ENCODE data around the gene TMEM169. TPM values are rescaled to one million over a fixed set of nuclear protein-coding genes. Genes with fewer than 3 reads are reported as not detected.
A peak's percentile ranks its signal among the peaks of the same experiment; 100 is the strongest.

The TMEM169 gene
- total and polyA plus RNA-seq, 9 of the 15 experiments (the other 6 are each of a cell fraction or from before 2014, with no cell fraction given), result 0.01 to 0.09 (median 0.04) TPM; not detected in 5

DNA sequence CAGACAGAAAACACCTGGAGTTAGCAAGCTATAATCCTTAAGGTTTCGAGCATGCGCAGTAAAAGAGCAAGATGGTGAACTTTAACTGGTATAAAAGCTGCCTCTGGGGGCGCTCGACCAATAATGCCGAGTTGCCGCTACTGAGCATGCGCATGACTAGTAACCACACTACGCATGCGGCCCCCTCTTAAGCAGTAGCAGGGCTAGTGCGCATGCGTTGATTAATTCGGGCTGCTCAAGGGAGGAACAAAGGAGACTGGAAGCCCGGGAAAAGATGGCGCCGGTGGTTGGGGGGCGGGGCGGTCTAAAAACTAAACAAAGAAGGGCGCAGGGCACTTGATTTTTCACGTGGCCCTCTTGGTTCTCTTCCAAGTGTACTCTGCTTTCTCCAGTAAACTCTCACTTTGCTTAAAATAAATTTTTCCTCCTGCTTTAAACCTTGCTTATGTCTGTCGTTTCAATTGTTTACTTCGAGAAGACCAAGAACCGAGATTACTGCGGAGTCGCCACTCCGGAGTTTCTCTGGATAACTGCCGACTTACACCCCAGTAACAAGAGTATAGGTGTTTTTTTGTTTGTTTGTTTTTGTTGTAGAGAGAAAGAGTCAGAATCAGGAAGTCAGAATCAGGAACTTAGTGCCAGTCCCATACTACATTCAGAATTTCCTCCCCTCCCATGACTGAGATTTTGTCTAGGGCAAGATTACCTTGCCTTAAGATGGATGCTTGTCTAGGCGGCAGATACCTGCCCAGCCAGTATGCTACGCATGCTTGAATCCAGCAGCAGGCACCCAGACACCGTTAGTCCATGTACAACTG lies 33.2 kb downstream of the TMEM169 start (continued):
- TF ChIP-seq HMGN3 (IDR thresholded peaks at IDR 0.05; ENCODE audit: borderline replicate concordance, extremely low read depth, insufficient read length, low read depth, low read length) (no peak), SNIP1 (IDR thresholded peaks at IDR 0.05; ENCODE audit: low read depth) (no peak), ZNF57 (CRISPR knock-in tag; IDR thresholded peaks at IDR 0.05) (0 out of 2 replicates have a peak, but pooled peaks have one; percentile 19), SREBF1 (IDR thresholded peaks at IDR 0.05; ENCODE audit: borderline replicate concordance, low read depth, low read length) (no peak), NUFIP1 (IDR thresholded peaks at IDR 0.05; ENCODE audit: partially characterized antibody) (no peak), MEF2D (tag; conservative IDR thresholded peaks at IDR 0.05; ENCODE audit: low read depth) (no peak), SAFB2 (IDR thresholded peaks at IDR 0.05; ENCODE audit: borderline replicate concordance, low read depth, low read length, severe bottlenecking) (no peak)
- TF ChIP-seq, protein P1, sequence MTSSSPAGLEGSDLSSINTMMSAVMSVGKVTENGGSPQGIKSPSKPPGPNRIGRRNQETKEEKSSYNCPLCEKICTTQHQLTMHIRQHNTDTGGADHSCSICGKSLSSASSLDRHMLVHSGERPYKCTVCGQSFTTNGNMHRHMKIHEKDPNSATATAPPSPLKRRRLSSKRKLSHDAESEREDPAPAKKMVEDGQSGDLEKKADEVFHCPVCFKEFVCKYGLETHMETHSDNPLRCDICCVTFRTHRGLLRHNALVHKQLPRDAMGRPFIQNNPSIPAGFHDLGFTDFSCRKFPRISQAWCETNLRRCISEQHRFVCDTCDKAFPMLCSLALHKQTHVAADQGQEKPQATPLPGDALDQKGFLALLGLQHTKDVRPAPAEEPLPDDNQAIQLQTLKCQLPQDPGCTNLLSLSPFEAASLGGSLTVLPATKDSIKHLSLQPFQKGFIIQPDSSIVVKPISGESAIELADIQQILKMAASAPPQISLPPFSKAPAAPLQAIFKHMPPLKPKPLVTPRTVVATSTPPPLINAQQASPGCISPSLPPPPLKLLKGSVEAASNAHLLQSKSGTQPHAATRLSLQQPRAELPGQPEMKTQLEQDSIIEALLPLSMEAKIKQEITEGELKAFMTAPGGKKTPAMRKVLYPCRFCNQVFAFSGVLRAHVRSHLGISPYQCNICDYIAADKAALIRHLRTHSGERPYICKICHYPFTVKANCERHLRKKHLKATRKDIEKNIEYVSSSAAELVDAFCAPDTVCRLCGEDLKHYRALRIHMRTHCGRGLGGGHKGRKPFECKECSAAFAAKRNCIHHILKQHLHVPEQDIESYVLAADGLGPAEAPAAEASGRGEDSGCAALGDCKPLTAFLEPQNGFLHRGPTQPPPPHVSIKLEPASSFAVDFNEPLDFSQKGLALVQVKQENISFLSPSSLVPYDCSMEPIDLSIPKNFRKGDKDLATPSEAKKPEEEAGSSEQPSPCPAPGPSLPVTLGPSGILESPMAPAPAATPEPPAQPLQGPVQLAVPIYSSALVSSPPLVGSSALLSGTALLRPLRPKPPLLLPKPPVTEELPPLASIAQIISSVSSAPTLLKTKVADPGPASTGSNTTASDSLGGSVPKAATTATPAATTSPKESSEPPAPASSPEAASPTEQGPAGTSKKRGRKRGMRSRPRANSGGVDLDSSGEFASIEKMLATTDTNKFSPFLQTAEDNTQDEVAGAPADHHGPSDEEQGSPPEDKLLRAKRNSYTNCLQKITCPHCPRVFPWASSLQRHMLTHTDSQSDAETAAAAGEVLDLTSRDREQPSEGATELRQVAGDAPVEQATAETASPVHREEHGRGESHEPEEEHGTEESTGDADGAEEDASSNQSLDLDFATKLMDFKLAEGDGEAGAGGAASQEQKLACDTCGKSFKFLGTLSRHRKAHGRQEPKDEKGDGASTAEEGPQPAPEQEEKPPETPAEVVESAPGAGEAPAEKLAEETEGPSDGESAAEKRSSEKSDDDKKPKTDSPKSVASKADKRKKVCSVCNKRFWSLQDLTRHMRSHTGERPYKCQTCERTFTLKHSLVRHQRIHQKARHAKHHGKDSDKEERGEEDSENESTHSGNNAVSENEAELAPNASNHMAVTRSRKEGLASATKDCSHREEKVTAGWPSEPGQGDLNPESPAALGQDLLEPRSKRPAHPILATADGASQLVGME (CRISPR knock-in tag; IDR thresholded peaks at IDR 0.05), result no peak
- TF ChIP-seq, protein P2, sequence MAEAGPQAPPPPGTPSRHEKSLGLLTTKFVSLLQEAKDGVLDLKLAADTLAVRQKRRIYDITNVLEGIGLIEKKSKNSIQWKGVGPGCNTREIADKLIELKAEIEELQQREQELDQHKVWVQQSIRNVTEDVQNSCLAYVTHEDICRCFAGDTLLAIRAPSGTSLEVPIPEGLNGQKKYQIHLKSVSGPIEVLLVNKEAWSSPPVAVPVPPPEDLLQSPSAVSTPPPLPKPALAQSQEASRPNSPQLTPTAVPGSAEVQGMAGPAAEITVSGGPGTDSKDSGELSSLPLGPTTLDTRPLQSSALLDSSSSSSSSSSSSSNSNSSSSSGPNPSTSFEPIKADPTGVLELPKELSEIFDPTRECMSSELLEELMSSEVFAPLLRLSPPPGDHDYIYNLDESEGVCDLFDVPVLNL (CRISPR knock-in tag; IDR thresholded peaks at IDR 0.05; ENCODE audit: low read depth), result no peak
- TF ChIP-seq, protein P3, sequence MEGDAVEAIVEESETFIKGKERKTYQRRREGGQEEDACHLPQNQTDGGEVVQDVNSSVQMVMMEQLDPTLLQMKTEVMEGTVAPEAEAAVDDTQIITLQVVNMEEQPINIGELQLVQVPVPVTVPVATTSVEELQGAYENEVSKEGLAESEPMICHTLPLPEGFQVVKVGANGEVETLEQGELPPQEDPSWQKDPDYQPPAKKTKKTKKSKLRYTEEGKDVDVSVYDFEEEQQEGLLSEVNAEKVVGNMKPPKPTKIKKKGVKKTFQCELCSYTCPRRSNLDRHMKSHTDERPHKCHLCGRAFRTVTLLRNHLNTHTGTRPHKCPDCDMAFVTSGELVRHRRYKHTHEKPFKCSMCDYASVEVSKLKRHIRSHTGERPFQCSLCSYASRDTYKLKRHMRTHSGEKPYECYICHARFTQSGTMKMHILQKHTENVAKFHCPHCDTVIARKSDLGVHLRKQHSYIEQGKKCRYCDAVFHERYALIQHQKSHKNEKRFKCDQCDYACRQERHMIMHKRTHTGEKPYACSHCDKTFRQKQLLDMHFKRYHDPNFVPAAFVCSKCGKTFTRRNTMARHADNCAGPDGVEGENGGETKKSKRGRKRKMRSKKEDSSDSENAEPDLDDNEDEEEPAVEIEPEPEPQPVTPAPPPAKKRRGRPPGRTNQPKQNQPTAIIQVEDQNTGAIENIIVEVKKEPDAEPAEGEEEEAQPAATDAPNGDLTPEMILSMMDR (IDR thresholded peaks at IDR 0.05 in 2 of 3, conservative IDR thresholded peaks at IDR 0.05 in 1 of 3; ENCODE audit: insufficient read depth in 2 of 3, low read depth in 1 of 3, low read length in 3 of 3), result peak; percentile 68 to 89 (median 89)
- TF ChIP-seq, protein P4, sequence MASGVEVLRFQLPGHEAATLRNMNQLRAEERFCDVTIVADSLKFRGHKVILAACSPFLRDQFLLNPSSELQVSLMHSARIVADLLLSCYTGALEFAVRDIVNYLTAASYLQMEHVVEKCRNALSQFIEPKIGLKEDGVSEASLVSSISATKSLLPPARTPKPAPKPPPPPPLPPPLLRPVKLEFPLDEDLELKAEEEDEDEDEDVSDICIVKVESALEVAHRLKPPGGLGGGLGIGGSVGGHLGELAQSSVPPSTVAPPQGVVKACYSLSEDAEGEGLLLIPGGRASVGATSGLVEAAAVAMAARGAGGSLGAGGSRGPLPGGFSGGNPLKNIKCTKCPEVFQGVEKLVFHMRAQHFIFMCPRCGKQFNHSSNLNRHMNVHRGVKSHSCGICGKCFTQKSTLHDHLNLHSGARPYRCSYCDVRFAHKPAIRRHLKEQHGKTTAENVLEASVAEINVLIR (CRISPR knock-in tag; IDR thresholded peaks at IDR 0.05), result no peak
- TF ChIP-seq, protein P5, sequence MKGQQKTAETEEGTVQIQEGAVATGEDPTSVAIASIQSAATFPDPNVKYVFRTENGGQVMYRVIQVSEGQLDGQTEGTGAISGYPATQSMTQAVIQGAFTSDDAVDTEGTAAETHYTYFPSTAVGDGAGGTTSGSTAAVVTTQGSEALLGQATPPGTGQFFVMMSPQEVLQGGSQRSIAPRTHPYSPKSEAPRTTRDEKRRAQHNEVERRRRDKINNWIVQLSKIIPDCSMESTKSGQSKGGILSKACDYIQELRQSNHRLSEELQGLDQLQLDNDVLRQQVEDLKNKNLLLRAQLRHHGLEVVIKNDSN (CRISPR knock-in tag; IDR thresholded peaks at IDR 0.05), result no peak
- TF ChIP-seq, protein P6, sequence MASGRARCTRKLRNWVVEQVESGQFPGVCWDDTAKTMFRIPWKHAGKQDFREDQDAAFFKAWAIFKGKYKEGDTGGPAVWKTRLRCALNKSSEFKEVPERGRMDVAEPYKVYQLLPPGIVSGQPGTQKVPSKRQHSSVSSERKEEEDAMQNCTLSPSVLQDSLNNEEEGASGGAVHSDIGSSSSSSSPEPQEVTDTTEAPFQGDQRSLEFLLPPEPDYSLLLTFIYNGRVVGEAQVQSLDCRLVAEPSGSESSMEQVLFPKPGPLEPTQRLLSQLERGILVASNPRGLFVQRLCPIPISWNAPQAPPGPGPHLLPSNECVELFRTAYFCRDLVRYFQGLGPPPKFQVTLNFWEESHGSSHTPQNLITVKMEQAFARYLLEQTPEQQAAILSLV (tag; IDR thresholded peaks at IDR 0.05), result no peak

Measured in K562 (cell line).